ENCODE results near the gene MRPS16.

DNA sequence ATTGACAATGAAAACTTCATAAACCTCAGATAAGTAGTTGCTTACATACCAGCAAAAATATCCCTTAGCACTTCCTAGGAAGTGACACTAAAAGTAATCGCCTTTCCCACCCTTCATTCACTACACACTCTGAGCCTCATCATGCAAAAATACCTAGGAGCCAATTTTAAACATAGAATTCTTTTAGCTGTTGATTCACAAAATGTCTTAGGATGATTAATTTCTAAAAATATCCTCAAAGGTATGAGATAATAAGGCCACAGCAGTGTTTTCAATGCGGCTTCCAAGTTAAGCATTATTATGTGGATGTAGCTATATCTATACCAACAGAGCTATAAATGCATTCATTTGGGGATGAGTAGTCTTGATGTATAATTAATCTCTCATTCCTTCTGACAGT lies 18.6 kb downstream of the MRPS16 start:
- TF ChIP-seq TAF1 (IDR thresholded peaks at IDR 0.05; ENCODE audit: borderline replicate concordance, low read depth, low read length) (no peak), POLR2A (IDR thresholded peaks at IDR 0.05; ENCODE audit: low read depth, low read length) (no peak), POLR2AphosphoS5 (IDR thresholded peaks at IDR 0.05; ENCODE audit: low read depth, low read length) (no peak)

Data from GM12892 (cell line).